ENCODE results near the gene DOP1A.

GRCh38 chr6:83057705-83058321, 9.7 kb upstream of the DOP1A start:
- TF ChIP-seq, protein P1, sequence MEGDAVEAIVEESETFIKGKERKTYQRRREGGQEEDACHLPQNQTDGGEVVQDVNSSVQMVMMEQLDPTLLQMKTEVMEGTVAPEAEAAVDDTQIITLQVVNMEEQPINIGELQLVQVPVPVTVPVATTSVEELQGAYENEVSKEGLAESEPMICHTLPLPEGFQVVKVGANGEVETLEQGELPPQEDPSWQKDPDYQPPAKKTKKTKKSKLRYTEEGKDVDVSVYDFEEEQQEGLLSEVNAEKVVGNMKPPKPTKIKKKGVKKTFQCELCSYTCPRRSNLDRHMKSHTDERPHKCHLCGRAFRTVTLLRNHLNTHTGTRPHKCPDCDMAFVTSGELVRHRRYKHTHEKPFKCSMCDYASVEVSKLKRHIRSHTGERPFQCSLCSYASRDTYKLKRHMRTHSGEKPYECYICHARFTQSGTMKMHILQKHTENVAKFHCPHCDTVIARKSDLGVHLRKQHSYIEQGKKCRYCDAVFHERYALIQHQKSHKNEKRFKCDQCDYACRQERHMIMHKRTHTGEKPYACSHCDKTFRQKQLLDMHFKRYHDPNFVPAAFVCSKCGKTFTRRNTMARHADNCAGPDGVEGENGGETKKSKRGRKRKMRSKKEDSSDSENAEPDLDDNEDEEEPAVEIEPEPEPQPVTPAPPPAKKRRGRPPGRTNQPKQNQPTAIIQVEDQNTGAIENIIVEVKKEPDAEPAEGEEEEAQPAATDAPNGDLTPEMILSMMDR (IDR thresholded peaks at IDR 0.05; ENCODE audit: low read length), result peak; percentile 79
- TF ChIP-seq EZH2 (IDR thresholded peaks at IDR 0.05; ENCODE audit: borderline replicate concordance, low read length), result no peak
